ENCODE results near the gene ZZZ3.

The ZZZ3 gene

GRCh38 chr1:77668924-77669449, 13.5 kb downstream of the ZZZ3 start:
- Histone ChIP-seq H2AFZ (ENCODE audit: low read depth, low read length) (no peak overlapping the region), H3K9me3 (ENCODE audit: insufficient read depth, low read length, severe bottlenecking) (no peaks in the 10 kb centered on the region), H3K27me3 (ENCODE audit: insufficient read depth, low read length, poor library complexity) (no peaks in the 10 kb centered on the region), H3K9ac (ENCODE audit: low read depth, low read length) (no peak overlapping the region), H3K4me3 (ENCODE audit: low read depth in 1 of 2, low read length in 2 of 2) (no peak overlapping the region), H4K20me1 (ENCODE audit: insufficient read depth, low read length) (peaks cover 68% of the 10 kb centered on the region), H3K4me1 (ENCODE audit: insufficient read depth, low read length) (no peaks in the 10 kb centered on the region), H3K27ac (ENCODE audit: low read length) (no peak overlapping the region), H3K36me3 (ENCODE audit: insufficient read depth, low read length) (no peaks in the 10 kb centered on the region), H3K4me2 (ENCODE audit: insufficient read depth, low read length) (no peak overlapping the region), H3K79me2 (ENCODE audit: insufficient read depth, low read length) (peaks cover 100% of the 10 kb centered on the region)
- peak; percentile 29; the same call in 1 of the 3 replicates for ATAC-seq (ENCODE audit: insufficient read depth, low read depth)
- DNase-seq: no peak
- TF ChIP-seq, protein P1, sequence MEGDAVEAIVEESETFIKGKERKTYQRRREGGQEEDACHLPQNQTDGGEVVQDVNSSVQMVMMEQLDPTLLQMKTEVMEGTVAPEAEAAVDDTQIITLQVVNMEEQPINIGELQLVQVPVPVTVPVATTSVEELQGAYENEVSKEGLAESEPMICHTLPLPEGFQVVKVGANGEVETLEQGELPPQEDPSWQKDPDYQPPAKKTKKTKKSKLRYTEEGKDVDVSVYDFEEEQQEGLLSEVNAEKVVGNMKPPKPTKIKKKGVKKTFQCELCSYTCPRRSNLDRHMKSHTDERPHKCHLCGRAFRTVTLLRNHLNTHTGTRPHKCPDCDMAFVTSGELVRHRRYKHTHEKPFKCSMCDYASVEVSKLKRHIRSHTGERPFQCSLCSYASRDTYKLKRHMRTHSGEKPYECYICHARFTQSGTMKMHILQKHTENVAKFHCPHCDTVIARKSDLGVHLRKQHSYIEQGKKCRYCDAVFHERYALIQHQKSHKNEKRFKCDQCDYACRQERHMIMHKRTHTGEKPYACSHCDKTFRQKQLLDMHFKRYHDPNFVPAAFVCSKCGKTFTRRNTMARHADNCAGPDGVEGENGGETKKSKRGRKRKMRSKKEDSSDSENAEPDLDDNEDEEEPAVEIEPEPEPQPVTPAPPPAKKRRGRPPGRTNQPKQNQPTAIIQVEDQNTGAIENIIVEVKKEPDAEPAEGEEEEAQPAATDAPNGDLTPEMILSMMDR (IDR thresholded peaks at IDR 0.05; ENCODE audit: borderline replicate concordance, extremely low read depth, low read length, poor library complexity, severe bottlenecking): no peak
- TF ChIP-seq EZH2 (IDR thresholded peaks at IDR 0.05; ENCODE audit: borderline replicate concordance, low read depth, low read length, severe bottlenecking): no peak

DNA sequence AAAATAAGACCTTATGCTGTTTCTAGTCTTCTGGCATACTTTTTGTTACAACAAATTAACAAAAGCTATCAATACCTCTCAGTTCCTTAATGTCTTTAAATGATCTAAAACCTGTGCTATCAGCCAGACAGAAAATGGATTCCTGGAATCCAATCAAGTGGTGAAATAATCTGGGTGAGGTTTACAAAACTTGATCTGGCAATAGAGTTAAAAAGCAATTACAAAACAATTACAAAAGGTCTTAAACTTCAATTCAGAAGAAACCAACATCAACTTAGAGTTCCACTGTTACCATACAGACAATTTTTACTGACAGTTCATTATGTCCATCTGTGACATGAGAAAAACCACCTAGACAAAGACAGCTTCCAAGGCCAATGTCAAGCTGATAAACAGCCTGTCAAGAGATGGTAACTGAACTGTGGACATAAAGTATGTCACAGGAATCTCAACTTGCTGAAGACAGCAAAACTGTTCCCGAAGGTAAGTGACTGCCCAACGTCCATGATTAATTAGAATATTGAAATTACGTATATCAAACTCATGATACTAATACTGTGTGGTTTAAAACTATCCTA, 17.4 kb downstream of the ZZZ3 start:
- Histone ChIP-seq H2AFZ (ENCODE audit: low read depth, low read length) (no peak overlapping the region), H3K4me1 (ENCODE audit: insufficient read depth, low read length) (no peaks in the 10 kb centered on the region), H3K27me3 (ENCODE audit: insufficient read depth, low read length, poor library complexity) (no peaks in the 10 kb centered on the region), H3K4me3 (ENCODE audit: low read depth in 1 of 2, low read length in 2 of 2) (no peak overlapping the region), H3K79me2 (ENCODE audit: insufficient read depth, low read length) (peaks cover 100% of the 10 kb centered on the region), H3K9ac (ENCODE audit: low read depth, low read length) (no peak overlapping the region), H3K9me3 (ENCODE audit: insufficient read depth, low read length, severe bottlenecking) (no peaks in the 10 kb centered on the region), H3K36me3 (ENCODE audit: insufficient read depth, low read length) (0 out of 2 replicates have a peak, but pooled peaks cover 5% of the 10 kb centered on the region), H3K4me2 (ENCODE audit: insufficient read depth, low read length) (no peak overlapping the region), H3K27ac (ENCODE audit: low read length) (0 out of 2 replicates have a peak overlapping the region, but pooled peaks have one; percentile 19), H4K20me1 (ENCODE audit: insufficient read depth, low read length) (peaks cover 56% of the 10 kb centered on the region; the same call in 1 of the 2 replicates)
- no peak for DNase-seq
- ATAC-seq (ENCODE audit: insufficient read depth, low read depth): no peak
- no peak for TF ChIP-seq EZH2 (IDR thresholded peaks at IDR 0.05; ENCODE audit: borderline replicate concordance, low read depth, low read length, severe bottlenecking)
- TF ChIP-seq, protein P1 (IDR thresholded peaks at IDR 0.05; ENCODE audit: borderline replicate concordance, extremely low read depth, low read length, poor library complexity, severe bottlenecking): no peak

GRCh38 chr1:77661696-77662095, 20.8 kb downstream of the ZZZ3 start:
- DNase-seq: no peak
- Histone ChIP-seq H3K9me3 (ENCODE audit: insufficient read depth, low read length, severe bottlenecking) (no peaks in the 10 kb centered on the region), H4K20me1 (ENCODE audit: insufficient read depth, low read length) (peaks cover 60% of the 10 kb centered on the region; the same call in 1 of the 2 replicates), H2AFZ (ENCODE audit: low read depth, low read length) (no peak overlapping the region), H3K4me3 (ENCODE audit: low read depth in 1 of 2, low read length in 2 of 2) (no peak overlapping the region), H3K27me3 (ENCODE audit: insufficient read depth, low read length, poor library complexity) (no peaks in the 10 kb centered on the region), H3K36me3 (ENCODE audit: insufficient read depth, low read length) (0 out of 2 replicates have a peak, but pooled peaks cover 5% of the 10 kb centered on the region), H3K4me1 (ENCODE audit: insufficient read depth, low read length) (no peaks in the 10 kb centered on the region), H3K27ac (ENCODE audit: low read length) (no peak overlapping the region), H3K4me2 (ENCODE audit: insufficient read depth, low read length) (no peak overlapping the region), H3K9ac (ENCODE audit: low read depth, low read length) (no peak overlapping the region), H3K79me2 (ENCODE audit: insufficient read depth, low read length) (peaks cover 100% of the 10 kb centered on the region)
- no peak for ATAC-seq (ENCODE audit: insufficient read depth, low read depth)
- no peak for TF ChIP-seq EZH2 (IDR thresholded peaks at IDR 0.05; ENCODE audit: borderline replicate concordance, low read depth, low read length, severe bottlenecking)
- TF ChIP-seq, protein P1 (IDR thresholded peaks at IDR 0.05; ENCODE audit: borderline replicate concordance, extremely low read depth, low read length, poor library complexity, severe bottlenecking): no peak

Data from DND-41 (cell line).